NAMALWA (cell line): Measurements from ENCODE around the gene DICER1.

Source experiments
- DNase-seq: peaks from one replicate; pipeline ENCODE4 v3.0.0-alpha.2; 2015; ENCODE audit warnings: low spot score

The DICER1 gene

GRCh38 chr14:95125221-95125620, 32.1 kb downstream of the DICER1 start:
- no peak for DNase-seq

DNA sequence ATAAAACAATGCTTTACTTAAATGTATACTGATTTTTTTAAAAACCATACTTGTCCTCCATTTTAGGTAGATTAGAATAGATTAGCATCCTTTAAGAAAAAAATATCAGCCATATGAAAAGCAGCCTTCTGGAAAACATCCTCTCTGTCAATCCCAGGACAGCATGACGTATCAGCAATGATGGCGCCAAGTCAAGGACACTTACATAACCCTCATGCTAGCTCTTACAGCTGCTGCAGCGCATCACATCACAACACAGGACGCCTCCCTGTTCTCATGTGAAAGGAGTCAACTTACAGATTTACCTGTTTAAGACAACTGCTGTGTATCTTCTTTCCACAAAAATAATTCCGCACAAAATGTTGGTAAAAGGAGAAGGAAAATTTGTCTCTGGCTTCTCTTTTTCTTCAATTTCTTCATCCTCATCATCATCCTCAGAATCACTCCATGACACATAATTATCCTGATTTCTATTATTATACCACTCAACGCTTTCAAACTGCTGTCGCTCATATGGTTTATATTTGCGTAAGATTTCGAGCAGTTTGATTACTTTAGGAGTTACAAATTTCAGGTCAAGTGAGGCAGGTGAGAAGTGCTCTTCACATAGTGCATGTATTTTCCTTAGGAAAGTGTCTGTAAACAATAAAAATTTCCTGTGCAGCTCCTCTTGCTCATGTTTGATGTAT, 33.3 kb downstream of the DICER1 start:
- DNase-seq, result no peak

DNA sequence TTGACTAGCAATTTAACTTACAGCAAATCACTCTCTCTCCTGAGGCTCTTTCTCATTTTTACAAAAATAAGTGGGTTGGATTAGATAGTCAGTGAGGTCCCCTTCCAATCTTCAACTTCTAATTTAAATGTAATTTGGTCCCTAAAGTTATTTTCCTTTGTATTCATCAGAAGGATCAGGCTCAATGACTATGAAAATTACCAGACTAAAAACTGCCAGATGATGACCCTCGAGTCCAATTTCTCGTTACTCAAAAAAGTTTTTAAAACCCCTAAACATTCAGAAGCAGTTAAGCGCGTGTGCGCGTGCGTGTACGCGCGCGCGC, 34.7 kb downstream of the DICER1 start:
- DNase-seq, result no peak

DNA sequence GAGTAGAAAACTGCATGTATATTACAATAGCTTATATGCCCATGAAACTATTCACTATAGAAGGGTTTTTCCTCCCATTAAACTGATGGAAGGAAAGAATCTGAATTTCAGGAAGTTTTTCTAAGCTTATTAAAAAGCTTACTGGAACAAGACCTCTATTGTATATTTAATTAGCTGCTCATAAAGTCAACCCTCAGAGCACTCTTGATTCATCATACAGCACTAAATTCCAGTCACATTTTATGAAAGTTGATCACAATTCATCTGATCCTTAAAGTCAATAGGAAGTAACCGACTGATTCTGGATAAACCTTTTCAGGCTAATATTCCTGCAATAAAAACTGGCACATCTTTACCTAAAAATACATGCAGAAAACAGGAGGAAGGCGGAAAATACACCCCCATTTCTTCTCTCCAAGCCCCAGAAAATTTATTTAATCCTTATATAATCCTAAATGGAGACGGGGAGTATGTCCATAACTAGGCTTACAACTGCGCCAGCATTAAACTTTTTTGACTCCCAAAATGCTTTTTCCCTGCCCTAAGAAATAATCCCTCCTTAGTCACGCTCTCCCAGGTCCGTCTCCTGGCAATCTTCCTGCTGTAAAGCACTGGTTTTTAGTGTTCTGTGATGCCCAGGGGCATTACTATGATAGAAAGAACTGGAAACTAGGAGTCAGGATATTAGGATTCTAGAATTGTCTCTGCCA, 35.3 kb downstream of the DICER1 start:
- DNase-seq, result no peak

DNA sequence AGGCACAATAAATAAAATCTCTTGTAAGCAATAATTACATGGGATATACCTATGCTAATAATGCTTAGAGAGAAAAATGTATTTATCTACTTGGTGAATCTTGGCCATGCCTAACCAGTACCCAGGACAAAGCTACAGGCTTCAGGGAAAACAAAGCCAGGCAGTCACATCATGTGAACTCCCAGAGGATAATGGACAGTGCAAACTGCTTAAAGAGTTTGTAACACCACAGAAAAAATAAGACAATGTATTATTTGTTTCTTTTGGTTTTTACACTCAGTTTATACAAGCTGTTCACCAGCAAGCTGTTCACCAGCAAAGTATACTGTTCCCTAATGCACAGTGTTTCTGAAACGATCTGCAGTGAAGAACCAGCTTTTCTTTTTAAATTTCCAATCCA, 38.0 kb downstream of the DICER1 start:
- DNase-seq, result no peak

DNA sequence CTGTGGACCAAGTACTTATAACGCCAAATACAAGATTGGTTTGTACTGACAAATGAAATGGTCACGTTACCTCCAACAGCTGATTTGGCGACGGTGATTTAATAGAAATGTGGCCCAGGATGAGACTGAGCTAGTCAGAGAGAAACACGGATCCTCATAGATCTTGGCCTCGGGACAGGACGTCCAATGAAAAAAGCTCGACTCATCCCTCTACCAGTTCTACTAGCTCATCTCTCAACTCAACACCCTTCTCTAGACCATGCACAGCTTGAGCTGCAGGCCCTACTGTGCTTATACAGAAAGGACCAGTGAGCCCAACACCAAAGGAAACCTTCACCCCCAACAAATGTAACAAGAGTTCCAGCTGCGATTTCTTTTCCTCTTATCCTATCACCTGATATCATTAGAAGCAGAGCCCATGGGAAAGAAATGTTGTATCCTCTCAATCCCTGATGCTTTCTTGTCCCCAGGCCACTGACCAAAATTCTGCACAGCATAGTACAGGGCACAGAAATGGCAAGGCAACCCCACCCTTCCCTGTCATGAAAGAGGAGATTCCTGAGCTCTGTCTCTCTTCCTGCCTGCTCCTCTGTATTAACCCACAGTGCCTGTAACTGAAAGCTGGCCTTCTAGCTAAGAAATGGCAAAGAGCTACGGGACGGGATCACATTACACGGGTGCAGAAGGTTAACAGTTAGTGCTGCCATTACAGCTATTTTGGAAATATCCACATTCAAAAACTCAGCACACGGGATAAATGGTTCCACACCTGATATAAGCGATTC, 39.2 kb downstream of the DICER1 start:
- DNase-seq, result no peak

DNA sequence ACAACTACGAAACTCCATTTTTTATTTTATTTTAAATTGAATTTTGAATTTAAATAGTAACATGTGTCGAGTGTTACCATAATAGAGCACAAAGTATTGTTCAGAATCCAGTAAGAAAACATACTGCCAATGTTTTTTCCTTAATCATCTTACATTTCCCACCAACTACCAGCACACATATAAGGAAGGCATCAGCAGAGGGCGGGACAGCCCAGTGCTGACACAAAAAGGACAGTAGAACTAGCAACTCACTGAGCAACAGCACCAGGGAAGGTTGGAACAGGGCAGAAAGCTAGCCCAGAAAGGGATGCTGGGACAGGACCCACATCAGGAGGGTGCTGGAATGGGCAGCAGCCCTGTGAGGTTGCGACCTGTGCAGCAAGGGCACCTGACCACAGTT, 43.9 kb downstream of the DICER1 start:
- DNase-seq, result no peak

DNA sequence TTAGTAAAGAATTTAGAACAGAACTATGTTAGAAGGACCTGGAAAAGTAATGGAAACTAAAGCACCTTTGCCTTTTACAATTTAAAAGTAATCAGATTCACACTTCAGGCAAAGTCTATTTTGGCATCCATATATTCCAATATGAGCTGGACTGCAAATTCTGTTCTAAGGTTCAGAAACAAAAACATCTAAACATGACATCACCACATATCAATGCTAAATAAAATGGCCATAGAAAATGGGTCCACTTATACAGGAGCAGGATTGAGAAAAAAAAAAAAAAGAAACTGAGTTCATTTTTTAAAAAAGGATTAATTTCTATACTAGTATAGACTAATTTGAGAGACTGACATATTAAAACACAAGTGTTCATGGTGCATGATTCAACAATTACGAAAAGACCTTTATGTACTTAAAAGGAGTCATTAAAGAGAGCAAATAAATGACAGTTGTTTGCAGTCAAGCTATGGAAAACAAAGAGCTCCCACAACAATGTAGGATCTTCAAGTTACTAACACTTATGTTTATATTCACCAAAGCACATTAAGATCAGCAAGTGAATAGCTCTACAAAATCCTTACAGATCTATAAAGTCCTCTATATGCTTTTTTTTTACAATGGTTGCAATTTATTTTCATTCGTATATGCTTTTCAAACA, 45.7 kb downstream of the DICER1 start:
- DNase-seq, result no peak

DNA sequence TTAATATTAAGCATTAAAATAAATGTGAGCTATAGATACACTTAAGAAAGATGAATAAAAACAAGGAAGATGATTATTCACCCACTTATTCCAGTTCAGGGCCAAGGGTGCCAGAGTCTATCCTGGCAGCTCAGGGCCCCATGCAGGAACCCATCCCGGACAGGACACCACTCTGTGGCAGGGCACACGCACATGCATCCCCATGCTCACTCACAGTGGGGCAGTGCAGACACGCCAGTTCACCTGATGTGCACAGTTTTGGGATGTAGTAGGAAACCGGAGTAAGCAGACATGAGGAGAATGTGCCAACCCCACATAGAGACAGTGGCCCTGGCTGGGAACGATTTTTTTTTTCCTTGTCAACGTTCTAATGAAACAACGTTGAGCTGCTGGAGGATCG, 47.2 kb downstream of the DICER1 start:
- no peak for DNase-seq

DNA sequence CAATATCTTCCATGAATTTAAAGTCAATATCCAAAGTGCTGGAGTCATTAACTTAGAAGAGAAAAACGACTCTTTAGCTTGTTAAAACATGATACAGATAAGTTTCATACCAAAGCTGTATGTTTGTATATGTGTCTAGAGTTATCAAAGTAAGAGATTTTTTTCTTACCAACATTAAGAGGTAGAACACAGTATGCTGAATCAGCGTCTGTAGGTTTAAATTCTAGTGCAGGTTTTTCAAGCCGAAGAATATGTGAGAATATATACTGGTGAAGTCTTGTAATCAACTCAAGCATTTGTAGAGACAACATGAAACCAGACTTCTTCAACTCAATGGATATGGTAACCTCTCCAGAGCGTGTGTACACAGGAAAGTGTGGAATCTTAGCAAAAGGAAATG, 49.6 kb downstream of the DICER1 start:
- no peak for DNase-seq

- DNase-seq, result no peak
These were observed 50.4 kb downstream of the DICER1 start for GRCh38 chr14:95106971-95107370.

DNA sequence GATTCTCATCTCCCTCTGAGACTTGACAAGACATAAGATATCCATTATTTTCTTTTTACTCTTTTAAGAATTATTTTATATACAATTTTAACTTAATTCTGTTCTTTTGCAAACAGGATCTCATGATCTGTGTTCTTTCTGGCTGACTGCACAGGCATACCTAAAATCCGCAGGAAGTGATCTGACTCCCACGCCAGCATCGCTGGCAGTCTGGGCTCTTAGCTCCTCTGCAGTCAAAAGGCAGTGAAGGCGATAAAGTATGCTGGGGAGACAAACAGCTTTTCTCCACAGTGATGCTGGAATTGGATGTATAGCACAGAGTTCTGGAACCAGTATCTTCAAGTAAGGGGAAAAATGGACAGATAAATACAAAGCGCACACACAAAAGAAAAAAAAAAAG, 52.4 kb downstream of the DICER1 start:
- no peak for DNase-seq

DNA sequence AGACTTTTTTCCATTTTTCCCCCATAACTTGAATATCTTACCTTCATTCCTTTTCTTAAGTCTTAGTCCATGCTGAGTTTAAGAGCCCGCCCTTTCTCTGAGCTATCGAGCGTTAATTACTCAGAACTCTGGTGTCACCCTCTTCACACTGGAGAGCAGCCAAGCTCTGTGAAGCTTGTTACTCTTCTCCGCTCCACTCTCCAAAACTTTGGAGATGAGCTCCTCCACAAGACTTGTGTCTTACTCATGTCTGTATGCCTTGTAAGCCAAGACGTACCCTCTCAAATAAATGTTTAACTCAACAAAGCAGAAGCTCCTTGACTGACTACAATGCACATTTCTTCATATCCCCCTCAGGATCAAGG, 54.7 kb downstream of the DICER1 start:
- no peak for DNase-seq

GRCh38 chr14:95101736-95102679, 55.3 kb downstream of the DICER1 start:
- no peak for DNase-seq

- DNase-seq, result peak; percentile 74
These were observed 58.2 kb downstream of the DICER1 start for GRCh38 chr14:95098984-95099599.

GRCh38 chr14:95097385-95097784, 59.9 kb downstream of the DICER1 start:
- DNase-seq, result no peak

DNA sequence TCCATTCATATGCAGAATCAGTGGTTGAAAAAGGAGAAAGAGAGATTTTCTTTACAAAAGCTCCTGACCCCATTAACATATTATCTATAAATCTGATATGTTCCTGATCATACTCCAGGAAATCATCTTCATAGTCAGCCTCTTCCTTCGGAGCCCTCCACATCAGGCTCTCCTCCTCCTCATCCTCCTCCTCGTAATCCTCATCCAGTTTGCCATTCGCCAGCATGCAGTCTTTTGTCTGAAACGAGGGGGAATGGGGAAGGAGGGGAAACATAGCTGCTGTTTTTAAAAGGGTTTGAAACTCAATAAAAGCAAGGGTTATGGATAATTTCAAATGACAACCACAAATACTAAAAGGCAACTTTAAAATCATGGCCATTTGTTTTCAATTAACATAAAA, 60.9 kb downstream of the DICER1 start:
- DNase-seq, result no peak

DNA sequence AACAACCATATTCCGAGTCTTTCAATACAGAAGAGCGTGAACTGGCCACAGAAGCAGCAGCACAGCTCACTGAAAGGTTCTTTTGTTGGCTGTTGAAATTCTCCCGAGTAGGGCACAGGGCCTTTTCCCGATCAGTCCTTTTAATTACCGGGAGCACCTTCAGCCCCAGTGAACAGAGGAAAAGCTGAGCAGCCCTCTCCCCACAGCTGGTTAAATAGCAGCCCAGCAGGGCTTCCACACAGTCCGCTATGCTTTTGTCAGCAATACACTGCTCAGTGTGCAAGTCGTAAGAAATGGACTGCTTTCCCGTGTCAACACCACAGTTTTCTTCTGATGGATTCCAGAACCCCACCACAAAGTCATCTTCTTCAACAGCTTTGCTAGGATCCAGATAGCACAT, 61.3 kb downstream of the DICER1 start:
- no peak for DNase-seq

DNA sequence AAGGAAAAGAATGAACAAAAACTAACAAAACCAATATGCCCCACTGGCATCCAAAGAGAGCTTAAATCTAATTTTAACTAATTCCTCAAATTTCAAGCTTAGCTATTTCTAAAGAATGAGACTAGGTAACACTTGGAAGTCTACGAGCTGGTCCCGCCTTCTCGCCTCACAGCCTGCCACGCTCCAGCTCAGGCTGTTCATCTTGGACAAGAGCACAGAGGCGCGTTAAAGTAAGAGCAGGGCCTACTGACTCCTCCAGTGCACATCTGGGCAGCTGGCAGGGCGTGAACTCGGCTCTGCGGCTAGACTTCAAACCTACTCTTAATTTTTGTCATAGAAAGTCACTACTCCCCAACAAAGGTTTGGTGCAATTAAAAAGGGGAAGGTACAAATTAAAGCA, 64.6 kb downstream of the DICER1 start:
- DNase-seq, result no peak

- no peak for DNase-seq
These were observed 65.7 kb downstream of the DICER1 start for GRCh38 chr14:95091581-95091980.

- no peak for DNase-seq
These were observed 68.7 kb downstream of the DICER1 start for GRCh38 chr14:95088665-95089064.
